Panc1 (cell line): ENCODE data around the gene ZDHHC14.

Experiments used
- CTCF ChIP-seq: fragments of 450-650 bp; IDR thresholded peaks from 2 replicates; pipeline ENCODE4 v1.5.1; 2017; ENCODE audit warnings: mild to moderate bottlenecking
- POLR2AphosphoS5 ChIP-seq: IDR thresholded peaks from 2 replicates; pipeline ENCODE4 v1.6.1; 2012; ENCODE audit warnings: mild to moderate bottlenecking, low read depth, low read length, moderate library complexity
- REST ChIP-seq, 2 experiments: IDR thresholded peaks; 2 replicates each; pipeline ENCODE4 v1.6.1; 2011 to 2012; ENCODE audit warnings: low read depth in 2 of 2, control low read depth in 1 of 2, low read length in 1 of 2, mild to moderate bottlenecking in 1 of 2, moderate library complexity in 1 of 2; ENCODE audit not compliant: insufficient read depth in 1 of 2

- TF ChIP-seq REST (IDR thresholded peaks at IDR 0.05; ENCODE audit: insufficient read depth in 1 of 2, low read depth in 2 of 2, low read length in 1 of 2), result peak in 1 of 2 experiments; percentile 74; a peak in 2 of 4 replicates
- TF ChIP-seq CTCF, result no peak
- no peak for TF ChIP-seq POLR2AphosphoS5
Observed at GRCh38 chr6:157677235-157677634, 296.2 kb downstream of the ZDHHC14 start.
